ENCODE results near the gene ZBTB32.

ZBTB32 gene

DNA sequence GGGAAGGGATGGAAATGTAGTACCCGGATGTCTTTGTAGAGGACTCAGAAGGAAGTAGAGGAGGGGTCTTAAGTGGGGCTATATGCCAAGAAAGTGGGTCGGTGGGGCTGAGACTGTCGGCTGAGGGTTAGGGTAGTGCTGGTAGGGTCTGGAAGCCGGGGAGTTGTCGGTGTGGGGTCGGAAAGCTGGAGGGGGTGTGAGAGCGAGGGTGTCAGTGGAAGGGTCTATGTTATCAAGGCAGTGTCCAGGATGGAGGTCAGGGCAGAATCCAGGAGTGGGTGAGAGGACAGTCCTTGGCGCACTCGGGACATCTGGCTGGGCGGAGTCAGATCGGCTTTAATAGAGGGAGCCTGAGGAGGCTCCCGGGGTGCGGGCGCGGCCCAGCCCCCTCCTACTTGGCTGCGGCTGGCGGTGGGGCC lies 50.8 kb downstream of the ZBTB32 start:
- DNase-seq, result no peak

GRCh38 chr19:35755550-35756376 lies 51.4 kb downstream of the ZBTB32 start:
- peak; percentile 50 for DNase-seq

- peak; percentile 21 for DNase-seq
These were observed 52.2 kb downstream of the ZBTB32 start, which contains the start of gene HSPB6 for GRCh38 chr19:35756377-35757230. Gene HSPB6, minus strand, starts transcription at chr19:35757029. Its CDS starts 21 bp downstream, at chr19:35757008.

DNA sequence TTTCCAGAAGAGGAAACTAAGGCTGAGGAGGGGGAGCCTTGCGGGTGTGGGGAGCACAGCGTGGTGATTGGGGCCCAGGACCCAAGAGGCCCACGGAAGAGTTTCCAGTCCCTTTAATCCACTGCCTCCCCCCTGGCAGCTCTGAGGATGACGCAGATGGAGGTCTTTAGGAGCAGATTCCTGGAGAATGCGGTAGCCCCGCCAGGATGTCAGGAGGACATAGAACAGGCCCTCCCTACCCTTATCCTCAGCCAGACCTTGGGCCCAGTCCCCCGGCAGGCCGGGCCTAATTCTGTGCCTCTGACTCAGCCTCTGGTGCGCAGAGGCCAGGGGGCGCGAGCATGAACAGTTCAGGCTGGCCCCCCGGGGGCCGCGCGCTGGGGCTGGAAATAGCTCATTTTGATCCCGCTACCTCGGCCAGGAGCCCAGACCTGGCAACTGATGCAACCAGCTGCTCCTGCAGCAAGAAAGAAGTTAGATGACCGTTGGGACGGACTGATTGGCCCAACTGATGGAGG lies 52.9 kb downstream of the ZBTB32 start:
- no peak for DNase-seq

- DNase-seq, result peak; percentile 100
These were observed 53.6 kb downstream of the ZBTB32 start, which contains the start of gene PROSER3 for GRCh38 chr19:35757749-35758608. Gene PROSER3, plus strand, starts transcription at chr19:35758176. Its CDS starts 40 bp downstream, at chr19:35758216.

- DNase-seq, result no peak
These were observed 55.3 kb downstream of the ZBTB32 start for GRCh38 chr19:35759697-35760096.

DNA sequence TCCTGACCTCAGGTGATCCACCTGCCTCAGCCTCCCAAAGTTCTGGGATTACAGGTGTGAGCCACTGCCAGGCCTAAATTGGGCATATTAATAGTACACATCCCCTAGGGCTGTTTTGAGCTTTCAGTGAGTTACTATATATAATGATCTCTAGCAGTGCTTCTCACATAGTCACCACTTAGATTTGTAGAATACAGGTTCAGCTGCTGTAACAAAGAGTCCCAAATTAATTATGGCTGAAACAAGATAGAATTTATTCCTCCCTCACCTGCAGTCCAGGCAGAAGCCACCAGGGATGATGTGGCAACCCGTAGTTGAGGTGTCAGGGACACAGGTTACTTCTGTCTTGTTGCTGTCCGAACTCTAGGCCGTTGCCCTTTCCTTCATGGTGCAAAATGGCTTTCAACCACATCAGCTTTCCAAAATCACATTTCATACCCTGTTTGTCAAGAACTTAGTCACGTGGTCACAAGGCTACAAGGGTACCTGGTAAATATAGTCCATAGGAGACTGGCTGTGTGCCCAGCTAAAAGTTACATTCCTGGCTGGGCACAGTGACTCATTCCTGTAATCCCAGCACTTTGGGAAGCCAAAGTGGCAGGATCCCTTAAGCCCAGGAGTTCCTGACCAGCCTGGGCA lies 56.5 kb downstream of the ZBTB32 start:
- DNase-seq, result no peak

- no peak for DNase-seq
These were observed 60.3 kb downstream of the ZBTB32 start for GRCh38 chr19:35764432-35765315.

All from hematopoietic multipotent progenitor cell treated with erythropoietin and hydrocortisone succinate and interleukin-3 and kit ligand, for 8 days (in vitro differentiated cells).